ENCODE results near the gene ZNF583.

The ZNF583 gene

DNA sequence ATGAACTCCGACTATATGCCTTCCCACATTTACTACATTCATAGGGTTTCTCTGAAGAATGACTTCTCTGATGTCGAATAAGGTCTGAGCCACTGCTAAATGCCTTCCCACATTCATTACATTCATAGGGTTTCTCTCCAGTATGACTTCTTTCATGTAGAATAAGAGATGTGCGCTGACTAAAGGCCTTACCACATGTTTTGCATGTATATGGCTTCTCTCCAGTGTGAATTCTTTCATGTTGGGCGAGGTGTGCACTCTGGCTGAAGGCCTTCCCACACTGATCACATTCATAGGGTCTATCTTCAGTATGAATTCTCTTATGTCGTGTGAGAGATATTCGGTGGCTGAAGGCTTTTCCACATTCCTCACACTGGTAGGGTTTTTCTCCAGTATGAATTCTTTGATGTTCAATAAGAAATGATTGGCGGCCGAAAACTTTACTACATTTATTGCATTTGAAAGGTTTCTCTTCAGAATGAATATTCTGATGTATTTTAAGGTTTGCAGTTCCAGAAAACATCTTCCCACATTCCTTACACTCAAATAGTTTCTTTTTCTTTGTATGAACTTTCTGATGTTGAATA lies 37.2 kb downstream of the ZNF583 start:
- DNase-seq (ENCODE audit: extremely low read depth in 1 of 2, low read depth in 1 of 2): no peak

DNA sequence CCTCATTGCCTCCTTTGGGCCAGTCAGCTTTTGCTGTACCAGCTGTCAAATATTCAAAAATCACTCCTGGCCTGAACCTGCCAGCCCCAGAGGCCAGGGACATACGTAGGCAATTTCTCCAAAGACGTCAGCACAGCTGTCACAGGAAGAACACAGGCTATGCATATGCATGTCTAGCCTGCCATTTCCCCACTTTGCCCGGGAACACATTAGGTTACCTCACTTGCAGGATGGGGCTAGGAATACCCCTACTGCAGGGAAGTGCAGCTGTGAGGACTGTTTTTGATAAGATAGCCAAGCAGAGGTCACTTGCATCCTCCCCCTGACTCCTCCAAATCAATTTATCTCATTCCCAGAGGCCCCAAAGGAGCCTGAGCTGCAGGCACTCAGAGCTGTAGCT lies 70.2 kb downstream of the ZNF583 start:
- no peak for DNase-seq (ENCODE audit: extremely low read depth in 1 of 2, low read depth in 1 of 2)

DNA sequence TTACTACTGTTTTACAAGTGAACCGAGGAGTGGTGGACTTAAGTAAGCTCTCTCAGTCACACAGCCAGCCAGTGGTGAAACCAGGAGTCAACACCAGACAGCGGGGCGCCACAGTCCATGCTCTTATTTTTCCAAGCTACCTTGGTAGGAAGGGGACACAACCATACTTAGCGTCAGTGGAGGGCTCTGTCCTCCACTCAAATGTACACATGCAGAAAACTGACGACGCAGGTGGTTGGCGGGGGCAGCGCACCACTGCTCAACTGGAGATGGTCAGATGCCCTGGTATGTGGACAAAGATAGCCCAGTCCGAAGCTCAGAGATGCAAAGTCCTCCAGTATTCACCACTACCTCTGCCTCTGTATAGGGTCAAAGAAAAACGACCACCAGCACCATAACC lies 72.0 kb downstream of the ZNF583 start:
- DNase-seq (ENCODE audit: extremely low read depth in 1 of 2, low read depth in 1 of 2): no peak
